Activated CD4-positive, alpha-beta T cell treated with anti-CD3 and anti-CD28 coated beads for 4 hours (primary cell): ENCODE results near the gene PLPPR1.

ENCODE experiments used
- DNase-seq, 2 donors: peaks; one replicate each; pipeline ENCODE4 v3.0.0-alpha.2; 2020

The PLPPR1 gene

GRCh38 chr9:101354765-101355708 lies 326.5 kb downstream of the PLPPR1 start:
- no peak for DNase-seq

GRCh38 chr9:101356619-101357018 lies 328.1 kb downstream of the PLPPR1 start:
- no peak for DNase-seq

GRCh38 chr9:101359679-101360078 lies 331.2 kb downstream of the PLPPR1 start:
- no peak for DNase-seq

- DNase-seq: no peak
These were observed 332.1 kb downstream of the PLPPR1 start for GRCh38 chr9:101360647-101361046.

GRCh38 chr9:101362450-101362849 lies 333.9 kb downstream of the PLPPR1 start:
- no peak for DNase-seq

- DNase-seq: no peak
These were observed 336.7 kb downstream of the PLPPR1 start for GRCh38 chr9:101365181-101365580.

- no peak for DNase-seq
These were observed 337.7 kb downstream of the PLPPR1 start for GRCh38 chr9:101366038-101366756.

GRCh38 chr9:101367323-101367722 lies 338.8 kb downstream of the PLPPR1 start:
- no peak for DNase-seq

- no peak for DNase-seq
These were observed 340.8 kb downstream of the PLPPR1 start for GRCh38 chr9:101369286-101369685.

GRCh38 chr9:101369884-101370531 lies 341.5 kb downstream of the PLPPR1 start:
- no peak for DNase-seq

GRCh38 chr9:101371813-101372212 lies 343.3 kb downstream of the PLPPR1 start:
- no peak for DNase-seq

- no peak for DNase-seq
These were observed 344.0 kb downstream of the PLPPR1 start for GRCh38 chr9:101372327-101373118.
